Endothelial cell of umbilical vein (primary cell): ENCODE results near the gene ERBIN. TPM values are rescaled to one million over a fixed set of nuclear protein-coding genes. Genes with fewer than 3 reads are reported as not detected.

Experiments
- BruUV-seq: library from RNA; stranded (reverse); fragments of 400-500 nt; replicated peaks from 2 replicates; lab custom pipeline; 2021; lab: Mats Ljungman, UMichigan
- CTCF ChIA-PET: fragments of 300-600, 350-600 bp; sonication (Branson Sonifier 250); formaldehyde crosslinking; loops from one replicate; lab custom pipeline; 2021; ENCODE audit warnings: antibody characterized with exemption, inconsistent platforms; lab: Charles Lee
- POLR2A ChIA-PET: fragments of 300-600, 350-600 bp; sonication (Branson Sonifier 250); formaldehyde crosslinking; loops from one replicate; lab custom pipeline; 2021; ENCODE audit warnings: antibody characterized with exemption, inconsistent platforms; lab: Charles Lee
- DNase-seq: peaks from one replicate; pipeline ENCODE4 v3.0.0-alpha.2; 2011; ENCODE audit warnings: low read depth, low spot score
- FAIRE-seq: peaks from 2 replicates; lab custom pipeline; 2011; peaks lifted over from hg19 to GRCh38; lab: Jason Lieb, UNC
- H2AFZ ChIP-seq: 2 replicates; pipeline ENCODE4 v1.6.0; 2012; ENCODE audit warnings: low read depth, low read length, control low read depth, inconsistent platforms
- H3K27ac ChIP-seq: 2 replicates; pipeline ENCODE4 v1.5.1; 2011; ENCODE audit warnings: low read depth, mild to moderate bottlenecking, control low read depth, low read length, moderate library complexity; ENCODE audit not compliant: insufficient read depth
- H3K27me3 ChIP-seq, 2 experiments: 2 replicates each; pipeline versions ENCODE4 v1.6.0 to v1.6.1; 2011; ENCODE audit warnings: low read length in 2 of 2, mixed read lengths in 1 of 2; ENCODE audit not compliant: control insufficient read depth in 2 of 2, insufficient read depth in 2 of 2
- H3K36me3 ChIP-seq, 2 experiments: 2 replicates in 1 of 2; 3 replicates in 1 of 2; pipeline ENCODE4 v1.5.1; 2011; ENCODE audit warnings: low read length in 2 of 2, mild to moderate bottlenecking in 1 of 2, moderate library complexity in 1 of 2; ENCODE audit not compliant: control insufficient read depth in 2 of 2, insufficient read depth in 2 of 2; ENCODE audit errors: extremely low read depth in 1 of 2
- H3K4me1 ChIP-seq: 3 replicates; pipeline ENCODE4 v1.5.1; 2011; ENCODE audit warnings: mild to moderate bottlenecking, low read length; ENCODE audit not compliant: control insufficient read depth, insufficient read depth; ENCODE audit errors: extremely low read depth
- H3K4me2 ChIP-seq: 2 replicates; pipeline ENCODE4 v1.6.1; 2011; ENCODE audit warnings: low read length, control low read depth, mixed read lengths; ENCODE audit not compliant: insufficient read depth
- H3K4me3 ChIP-seq, 3 experiments: fragments of 200-600 bp in 1 of 3; sonication (generic), shearing (Covaris generic) in 1 of 3; replicated peaks in 1 of 3; 2 replicates each; pipeline ENCODE4 v1.5.1; 2011 to 2016; ENCODE audit warnings: control low read depth in 3 of 3, low read length in 3 of 3, mild to moderate bottlenecking in 2 of 3, inconsistent platforms in 1 of 3, low read depth in 1 of 3, moderate library complexity in 1 of 3; ENCODE audit not compliant: insufficient read depth in 1 of 3
- H3K79me2 ChIP-seq: 2 replicates; pipeline ENCODE4 v1.6.0; 2012; ENCODE audit warnings: low read length, inconsistent platforms; ENCODE audit not compliant: control insufficient read depth, insufficient read depth
- H3K9ac ChIP-seq: replicated peaks from 2 replicates; pipeline ENCODE3; 2011; ENCODE audit warnings: low read length, control low read depth; ENCODE audit not compliant: insufficient read depth; ENCODE audit errors: extremely low read depth
- H3K9me1 ChIP-seq: replicated peaks from 3 replicates; pipeline ENCODE4 v1.6.0; 2011; ENCODE audit warnings: mild to moderate bottlenecking, low read length; ENCODE audit not compliant: control insufficient read depth, insufficient read depth; ENCODE audit errors: extremely low read depth
- H3K9me3 ChIP-seq: replicated peaks from 2 replicates; pipeline ENCODE4 v1.5.1; 2012; ENCODE audit warnings: low read length, inconsistent platforms; ENCODE audit not compliant: control insufficient read depth, insufficient read depth
- H4K20me1 ChIP-seq: replicated peaks from 2 replicates; pipeline ENCODE3; 2011; ENCODE audit warnings: mild to moderate bottlenecking, low read length; ENCODE audit not compliant: control insufficient read depth, insufficient read depth; ENCODE audit errors: extremely low read depth
- EZH2 ChIP-seq: IDR thresholded peaks from 2 replicates; pipeline ENCODE4 v1.6.1; 2012; ENCODE audit warnings: borderline replicate concordance, low read depth, mild to moderate bottlenecking, moderate library complexity, low read length, inconsistent platforms; ENCODE audit not compliant: severe bottlenecking
- FOS ChIP-seq: IDR thresholded peaks from 2 replicates; pipeline ENCODE4 v1.6.1; 2011; ENCODE audit warnings: mild to moderate bottlenecking, low read length, moderate library complexity, borderline replicate concordance; ENCODE audit not compliant: insufficient read depth
- GATA2 ChIP-seq: IDR thresholded peaks from 2 replicates; pipeline ENCODE4 v1.7.0; 2011; ENCODE audit warnings: low read depth, mild to moderate bottlenecking, moderate library complexity, mixed read lengths, low read length; ENCODE audit not compliant: insufficient read length, insufficient read depth
- JUN ChIP-seq: IDR thresholded peaks from 2 replicates; pipeline ENCODE4 v1.6.1; 2011; ENCODE audit warnings: borderline replicate concordance, low read depth; ENCODE audit not compliant: insufficient read length, insufficient read depth
- MAX ChIP-seq: IDR thresholded peaks from 2 replicates; pipeline ENCODE4 v1.6.1; 2011; ENCODE audit not compliant: insufficient read depth, insufficient read length
- MYC ChIP-seq: IDR thresholded peaks from one replicate; pipeline ENCODE4 v1.6.1; 2011; ENCODE audit warnings: mild to moderate bottlenecking, low read depth, low read length
- POLR2A ChIP-seq: IDR thresholded peaks from 2 replicates; pipeline ENCODE4 v1.6.1; 2012; ENCODE audit warnings: low read depth, mild to moderate bottlenecking, control low read depth, low read length
- POLR2AphosphoS5 ChIP-seq: IDR thresholded peaks from 2 replicates; pipeline ENCODE4 v1.6.1; 2012; ENCODE audit warnings: low read depth, mild to moderate bottlenecking, control low read depth, low read length, moderate library complexity; ENCODE audit not compliant: insufficient read depth
- dilution Hi-C: fragments of 300-500 bp; cut with MboI; formaldehyde crosslinking; loops from one replicate; pipeline ENCODE4 v1.15.0; 2019; ENCODE audit warnings: low sequenced_read_pairs; ENCODE audit not compliant: extremely low pct_ligation_motif_present
- intact Hi-C: fragments of 100-400 bp; cut with micrococcal nuclease; formaldehyde crosslinking; loops from one replicate; pipeline ENCODE4 v1.10.0; 2022
- polyA plus RNA-seq, 4 experiments: library from polyadenylated mRNA; depleted of rRNA in 3 of 4; stranded (reverse) in 3 of 4; unstranded in 1 of 4; fragments of >200 nt; gene quantifications; 2 replicates each; pipeline versions ENCODE4 v1.2.1 to v1.2.3, GENCODE V29; 2011 to 2012; ENCODE audit warnings: missing spikeins in 1 of 4
- total RNA-seq: library from RNA; stranded (reverse); gene quantifications from 2 replicates; pipeline ENCODE4 v1.2.3, GENCODE V29; 2021
- TF ChIP-seq, protein P1 (sequence below), 2 donors: IDR thresholded peaks; 1 replicate in 1 of 2; 2 replicates in 1 of 2; pipeline ENCODE4 v1.5.1; 2011; ENCODE audit warnings: low read length in 2 of 2, mild to moderate bottlenecking in 2 of 2, moderate library complexity in 2 of 2, control low read depth in 1 of 2, inconsistent platforms in 1 of 2, low read depth in 1 of 2; ENCODE audit not compliant: insufficient read depth in 1 of 2; ENCODE audit errors: extremely low read depth in 1 of 2

ERBIN gene
- total and polyA plus RNA-seq, 2 donors (not counting 3 experiments of a cell fraction or from before 2014, with no cell fraction given): 8.1 to 55.6 TPM

DNA sequence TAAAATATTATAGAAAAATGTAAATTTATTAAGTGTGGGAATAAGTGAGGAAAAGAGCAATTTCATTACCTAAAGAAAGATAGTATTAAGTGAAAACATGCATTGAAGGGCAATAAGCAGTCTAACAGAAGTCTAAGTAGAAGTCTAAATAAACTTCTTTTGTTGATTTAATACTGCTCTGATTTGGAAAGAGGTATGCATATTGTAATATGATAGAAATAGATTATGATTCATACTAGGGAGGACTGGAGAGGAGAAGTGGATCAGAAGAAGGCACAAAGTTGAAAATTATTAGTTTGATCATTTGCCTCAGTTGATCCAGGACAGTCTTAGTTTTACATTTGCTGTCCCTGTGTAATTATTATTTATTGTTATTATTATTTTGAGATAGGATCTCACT is 6.6 kb upstream of the ERBIN start:
- no peaks in the 10 kb centered on the region for H3K36me3 ChIP-seq
- no peak for FAIRE-seq
- no peaks in the 10 kb centered on the region for H3K9me1 ChIP-seq
- DNase-seq: no peak
- no peak overlapping the region for H3K27ac ChIP-seq
- no peaks in the 10 kb centered on the region for H3K27me3 ChIP-seq
- no peaks in the 10 kb centered on the region for H4K20me1 ChIP-seq
- ChIA-PET POLR2A (interaction anchor here (0.5 kb wide), 1 partner anchor 147 kb away, joined by 3 read pairs; no protein-coding TSS in a partner anchor), CTCF (no interaction called here)
- intact Hi-C loops: loop anchor here (5.0 to 10.0 kb wide), 2 partner anchors 37 to 295 kb away; partner anchors contain the start of genes SHLD3, TRAPPC13 and TRIM23
- H2AFZ ChIP-seq: no peak overlapping the region
- dilution Hi-C loops: no loop called here
- H3K79me2 ChIP-seq: no peaks in the 10 kb centered on the region
- H3K9me3 ChIP-seq: no peaks in the 10 kb centered on the region
- TF ChIP-seq FOS (no peak), MAX (no peak), JUN (no peak), POLR2A (no peak), EZH2 (no peak), GATA2 (no peak), MYC (no peak), POLR2AphosphoS5 (no peak)
- TF ChIP-seq, protein P1, sequence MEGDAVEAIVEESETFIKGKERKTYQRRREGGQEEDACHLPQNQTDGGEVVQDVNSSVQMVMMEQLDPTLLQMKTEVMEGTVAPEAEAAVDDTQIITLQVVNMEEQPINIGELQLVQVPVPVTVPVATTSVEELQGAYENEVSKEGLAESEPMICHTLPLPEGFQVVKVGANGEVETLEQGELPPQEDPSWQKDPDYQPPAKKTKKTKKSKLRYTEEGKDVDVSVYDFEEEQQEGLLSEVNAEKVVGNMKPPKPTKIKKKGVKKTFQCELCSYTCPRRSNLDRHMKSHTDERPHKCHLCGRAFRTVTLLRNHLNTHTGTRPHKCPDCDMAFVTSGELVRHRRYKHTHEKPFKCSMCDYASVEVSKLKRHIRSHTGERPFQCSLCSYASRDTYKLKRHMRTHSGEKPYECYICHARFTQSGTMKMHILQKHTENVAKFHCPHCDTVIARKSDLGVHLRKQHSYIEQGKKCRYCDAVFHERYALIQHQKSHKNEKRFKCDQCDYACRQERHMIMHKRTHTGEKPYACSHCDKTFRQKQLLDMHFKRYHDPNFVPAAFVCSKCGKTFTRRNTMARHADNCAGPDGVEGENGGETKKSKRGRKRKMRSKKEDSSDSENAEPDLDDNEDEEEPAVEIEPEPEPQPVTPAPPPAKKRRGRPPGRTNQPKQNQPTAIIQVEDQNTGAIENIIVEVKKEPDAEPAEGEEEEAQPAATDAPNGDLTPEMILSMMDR (IDR thresholded peaks at IDR 0.05; ENCODE audit: extremely low read depth in 1 of 2, insufficient read depth in 1 of 2, low read depth in 1 of 2, low read length in 2 of 2): no peak
- H3K4me1 ChIP-seq: peaks cover 2% of the 10 kb centered on the region
- no TSS peak for BruUV-seq
- H3K4me3 ChIP-seq: no peak overlapping the region
- no peak overlapping the region for H3K4me2 ChIP-seq
- H3K9ac ChIP-seq: no peak overlapping the region
